HCT116 (cell line): ENCODE data around the gene ARRDC4. TPM values are rescaled to one million over a fixed set of nuclear protein-coding genes. Genes with fewer than 3 reads are reported as not detected.

Experiments used
- ATAC-seq: fragments of 200-7000 bp; cut with Tn5 transposase; 2 replicates; pipeline ENCODE4 v1.9.1; 2020; ENCODE audit warnings: mild to moderate bottlenecking, moderate library complexity
- BruUV-seq: library from RNA; stranded (reverse); fragments of 400-500 nt; replicated peaks from 2 replicates; lab custom pipeline; 2021; lab: Mats Ljungman, UMichigan
- CTCF ChIA-PET: fragments of 300-600 bp; sonication (Branson Sonifier 250); formaldehyde crosslinking; loops from one replicate; lab custom pipeline; 2021; ENCODE audit warnings: antibody characterized with exemption; lab: Charles Lee
- POLR2A ChIA-PET: fragments of 300-600, 350-600 bp; sonication (Branson Sonifier 250); formaldehyde crosslinking; loops from one replicate; lab custom pipeline; 2021; ENCODE audit warnings: antibody characterized with exemption; lab: Charles Lee
- RAD21 ChIA-PET, 2 experiments: fragments of 300-600 bp; sonication (Branson Sonifier 250); formaldehyde crosslinking; loops; one replicate each; lab custom pipeline; 2023; ENCODE audit warnings: low total read pairs in 2 of 2; ENCODE audit not compliant: uncharacterized antibody in 2 of 2, unreplicated experiment in 2 of 2, low non-redundant PET in 1 of 2; lab: Charles Lee
- DNase-seq: peaks from one replicate; pipeline ENCODE4 v3.0.0-alpha.2; 2010; ENCODE audit warnings: low read depth, low spot score
- H2AFZ ChIP-seq: fragments of 200-600 bp; shearing (Covaris generic), sonication (generic); 2 replicates; pipeline ENCODE4 v1.6.1; 2017; ENCODE audit warnings: low read depth, mixed run types, mixed read lengths, antibody characterized with exemption, low read length; ENCODE audit not compliant: poor library complexity, severe bottlenecking
- H3K27ac ChIP-seq: 2 replicates; pipeline ENCODE4 v1.5.1; 2012; ENCODE audit warnings: low read depth, low read length
- H3K27me3 ChIP-seq: fragments of 200-600 bp; sonication (generic); 2 replicates; pipeline ENCODE4 v1.6.1; 2016; ENCODE audit warnings: mixed run types, low read length, mixed read lengths; ENCODE audit not compliant: insufficient read depth
- H3K36me3 ChIP-seq, 2 experiments: fragments of 200-500 bp in 1 of 2; fragments of 200-600 bp in 1 of 2; sonication (Bioruptor generic) in 1 of 2; sonication (generic) in 1 of 2; 2 replicates each; pipeline versions ENCODE4 v1.5.1 to v1.6.1; 2014 to 2016; ENCODE audit warnings: low read length in 2 of 2, inconsistent platforms in 1 of 2, mixed read lengths in 1 of 2, mixed run types in 1 of 2; ENCODE audit not compliant: insufficient read depth in 2 of 2, control insufficient read depth in 1 of 2
- H3K4me1 ChIP-seq, 2 experiments: fragments of 200-600 bp in 1 of 2; sonication (generic) in 1 of 2; 2 replicates each; pipeline versions ENCODE4 v1.5.1 to v1.6.1; 2012 to 2017; ENCODE audit warnings: low read length in 2 of 2, inconsistent platforms in 1 of 2, mild to moderate bottlenecking in 1 of 2, mixed read lengths in 1 of 2, mixed run types in 1 of 2, moderate library complexity in 1 of 2; ENCODE audit not compliant: insufficient read depth in 2 of 2, control insufficient read depth in 1 of 2
- H3K4me2 ChIP-seq: fragments of 200-600 bp; sonication (generic); 2 replicates; pipeline ENCODE4 v1.6.1; 2017; ENCODE audit warnings: mixed run types, low read length, mixed read lengths
- H3K4me3 ChIP-seq, 2 experiments: fragments of 200-600 bp in 1 of 2; sonication (generic) in 1 of 2; replicated peaks in 1 of 2; 2 replicates each; pipeline ENCODE4 v1.5.1; 2011 to 2016; ENCODE audit warnings: low read length in 2 of 2, control low read depth in 1 of 2, low read depth in 1 of 2, mild to moderate bottlenecking in 1 of 2, mixed read lengths in 1 of 2, mixed run types in 1 of 2
- H3K79me2 ChIP-seq: fragments of 200-600 bp; sonication (generic); 2 replicates; pipeline ENCODE4 v1.6.1; 2017; ENCODE audit warnings: mild to moderate bottlenecking, mixed run types, low read length, moderate library complexity, mixed read lengths; ENCODE audit not compliant: insufficient read depth
- H3K9ac ChIP-seq: fragments of 200-600 bp; sonication (generic); 2 replicates; pipeline ENCODE4 v1.6.1; 2016; ENCODE audit warnings: low read length, mixed read lengths
- H3K9me2 ChIP-seq: fragments of 200-600 bp; sonication (generic), shearing (Covaris generic); 2 replicates; pipeline ENCODE4 v1.6.1; 2017; ENCODE audit warnings: mixed run types, mild to moderate bottlenecking, moderate library complexity; ENCODE audit not compliant: insufficient read depth
- H3K9me3 ChIP-seq, 2 experiments: fragments of 200-500 bp in 1 of 2; fragments of 200-600 bp in 1 of 2; sonication (Bioruptor generic) in 1 of 2; sonication (generic) in 1 of 2; 2 replicates each; pipeline ENCODE4 v1.6.1; 2014 to 2017; ENCODE audit warnings: low read length in 2 of 2, mixed read lengths in 2 of 2, inconsistent platforms in 1 of 2, low read depth in 1 of 2, mild to moderate bottlenecking in 1 of 2, mixed run types in 1 of 2, moderate library complexity in 1 of 2; ENCODE audit not compliant: control insufficient read depth in 1 of 2, insufficient read depth in 1 of 2
- H4K20me1 ChIP-seq: fragments of 200-600 bp; sonication (generic), shearing (Covaris generic); 2 replicates; pipeline ENCODE4 v1.6.1; 2017; ENCODE audit warnings: mixed run types, mild to moderate bottlenecking, moderate library complexity; ENCODE audit not compliant: insufficient read depth
- EZH2 ChIP-seq: fragments of 200-600 bp; sonication (generic); IDR thresholded peaks from 2 replicates; pipeline ENCODE4 v1.6.1; 2017; ENCODE audit warnings: antibody characterized with exemption, mixed run types
- EZH2phosphoT487 ChIP-seq: fragments of 200-600 bp; IDR thresholded peaks from 2 replicates; pipeline ENCODE4 v1.6.1; 2018; ENCODE audit warnings: antibody characterized with exemption, borderline replicate concordance
- POLR2A ChIP-seq: IDR thresholded peaks from 2 replicates; pipeline ENCODE4 v1.7.0; 2011; ENCODE audit warnings: borderline replicate concordance; ENCODE audit not compliant: insufficient read depth, insufficient read length; ENCODE audit errors: extremely low read depth
- SIN3A ChIP-seq: IDR thresholded peaks from 2 replicates; pipeline ENCODE4 v1.6.1; 2012; ENCODE audit warnings: low read depth
- SP1 ChIP-seq: IDR thresholded peaks from 2 replicates; pipeline ENCODE4 v1.6.1; 2012; ENCODE audit warnings: low read depth
- SRF ChIP-seq: IDR thresholded peaks from 2 replicates; pipeline ENCODE4 v1.6.1; 2012; ENCODE audit warnings: low read depth
- TCF7L2 ChIP-seq: IDR thresholded peaks from 2 replicates; pipeline ENCODE4 v1.7.0; 2011; ENCODE audit warnings: borderline replicate concordance, inconsistent platforms; ENCODE audit not compliant: insufficient read depth, insufficient read length; ENCODE audit errors: extremely low read depth
- YY1 ChIP-seq: IDR thresholded peaks from 2 replicates; pipeline ENCODE4 v1.6.1; 2011; ENCODE audit warnings: low read length, low read depth, moderate library complexity, mild to moderate bottlenecking; ENCODE audit not compliant: insufficient replicate concordance; ENCODE audit errors: extremely low read depth
- intact Hi-C: fragments of 100-400 bp; cut with micrococcal nuclease; formaldehyde crosslinking; loops from 2 replicates; pipeline ENCODE4 v1.10.0; 2022
- total RNA-seq: library from RNA; stranded (reverse); gene quantifications from one replicate; pipeline ENCODE4 v1.2.1, GENCODE V29; 2021; ENCODE audit not compliant: unreplicated experiment
- TF ChIP-seq, protein P1 (sequence below): IDR thresholded peaks from 2 replicates; pipeline ENCODE4 v1.6.1; 2011; ENCODE audit warnings: mild to moderate bottlenecking, low read length, moderate library complexity; ENCODE audit not compliant: insufficient replicate concordance; ENCODE audit errors: extremely low read depth
- TF ChIP-seq, protein P2 (sequence below): IDR thresholded peaks from 2 replicates; pipeline ENCODE4 v1.6.1; 2012

The ARRDC4 gene
- total RNA-seq, 1 experiment from 2014 or later, result 19.6 TPM

DNA sequence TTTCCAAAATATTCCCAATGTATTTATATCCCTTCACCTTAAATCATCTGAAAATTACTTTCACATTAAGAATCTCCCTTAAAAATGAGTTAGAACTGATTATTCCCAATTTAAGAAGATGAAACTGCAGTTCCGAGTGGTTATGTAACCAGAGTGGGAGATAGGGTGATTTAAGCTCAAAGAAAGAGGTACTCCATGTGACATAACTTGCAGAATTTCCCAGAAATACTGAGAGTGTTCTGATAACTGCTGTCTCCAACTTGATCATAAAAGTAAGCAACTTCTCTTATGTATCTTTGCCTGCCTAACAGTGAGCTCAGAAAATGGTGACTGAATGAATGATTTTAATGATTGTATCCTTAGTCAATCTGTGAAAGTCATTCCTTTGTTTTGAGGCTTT, 32.3 kb downstream of the ARRDC4 start:
- Histone ChIP-seq H3K9me3 (no peaks in the 10 kb centered on the region), H3K27ac (no peak overlapping the region), H3K9ac (no peak overlapping the region), H3K4me1 (no peaks in the 10 kb centered on the region), H3K4me2 (no peak overlapping the region), H3K9me2 (no peaks in the 10 kb centered on the region), H2AFZ (no peak overlapping the region), H3K27me3 (no peaks in the 10 kb centered on the region), H3K36me3 (no peaks in the 10 kb centered on the region), H3K4me3 (no peak overlapping the region), H3K79me2 (no peaks in the 10 kb centered on the region), H4K20me1 (no peaks in the 10 kb centered on the region)
- BruUV-seq, result no TSS peak
- CTCF ChIA-PET, result no interaction called here
- no peak for ATAC-seq
- intact Hi-C loops, result no loop called here
- DNase-seq, result no peak
- RAD21 ChIA-PET, result no interaction called here
- POLR2A ChIA-PET, result no interaction called here
- TF ChIP-seq POLR2A (no peak), EZH2phosphoT487 (no peak), SIN3A (no peak), TCF7L2 (no peak), SP1 (no peak), SRF (no peak), EZH2 (no peak), YY1 (no peak)
- TF ChIP-seq, protein P1, sequence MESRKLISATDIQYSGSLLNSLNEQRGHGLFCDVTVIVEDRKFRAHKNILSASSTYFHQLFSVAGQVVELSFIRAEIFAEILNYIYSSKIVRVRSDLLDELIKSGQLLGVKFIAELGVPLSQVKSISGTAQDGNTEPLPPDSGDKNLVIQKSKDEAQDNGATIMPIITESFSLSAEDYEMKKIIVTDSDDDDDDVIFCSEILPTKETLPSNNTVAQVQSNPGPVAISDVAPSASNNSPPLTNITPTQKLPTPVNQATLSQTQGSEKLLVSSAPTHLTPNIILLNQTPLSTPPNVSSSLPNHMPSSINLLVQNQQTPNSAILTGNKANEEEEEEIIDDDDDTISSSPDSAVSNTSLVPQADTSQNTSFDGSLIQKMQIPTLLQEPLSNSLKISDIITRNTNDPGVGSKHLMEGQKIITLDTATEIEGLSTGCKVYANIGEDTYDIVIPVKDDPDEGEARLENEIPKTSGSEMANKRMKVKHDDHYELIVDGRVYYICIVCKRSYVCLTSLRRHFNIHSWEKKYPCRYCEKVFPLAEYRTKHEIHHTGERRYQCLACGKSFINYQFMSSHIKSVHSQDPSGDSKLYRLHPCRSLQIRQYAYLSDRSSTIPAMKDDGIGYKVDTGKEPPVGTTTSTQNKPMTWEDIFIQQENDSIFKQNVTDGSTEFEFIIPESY, result no peak
- TF ChIP-seq, protein P2, sequence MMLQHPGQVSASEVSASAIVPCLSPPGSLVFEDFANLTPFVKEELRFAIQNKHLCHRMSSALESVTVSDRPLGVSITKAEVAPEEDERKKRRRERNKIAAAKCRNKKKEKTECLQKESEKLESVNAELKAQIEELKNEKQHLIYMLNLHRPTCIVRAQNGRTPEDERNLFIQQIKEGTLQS, result no peak
